AG08396 (cell line): ENCODE data around the gene KAT6B.
"Not testable (repeated sequence)": the region's sequence is repeated elsewhere in the genome, so short reads cannot be mapped to it uniquely, and the experiment has no call there.

Experiments used
- DNase-seq: peaks from one replicate; pipeline ENCODE4 v3.0.0; 2012; ENCODE audit warnings: low spot score, mixed read lengths

KAT6B gene

GRCh38 chr10:74859546-74859945 is 33.1 kb downstream of the KAT6B start:
- DNase-seq, result no peak

GRCh38 chr10:74862625-74863024 is 36.2 kb downstream of the KAT6B start:
- no peak for DNase-seq

GRCh38 chr10:74863551-74863950 is 37.2 kb downstream of the KAT6B start:
- DNase-seq, result no peak

GRCh38 chr10:74867351-74867750 is 41.0 kb downstream of the KAT6B start:
- no peak for DNase-seq

- no peak for DNase-seq
Measured at GRCh38 chr10:74868392-74868977, 42.1 kb downstream of the KAT6B start.

GRCh38 chr10:74869635-74870034 is 43.2 kb downstream of the KAT6B start:
- DNase-seq, result no peak

GRCh38 chr10:74870191-74870590 is 43.8 kb downstream of the KAT6B start:
- DNase-seq, result no peak

GRCh38 chr10:74871595-74872382 is 45.4 kb downstream of the KAT6B start:
- DNase-seq, result no peak

GRCh38 chr10:74873803-74874454 is 47.5 kb downstream of the KAT6B start:
- DNase-seq, result no peak

GRCh38 chr10:74874649-74875048 is 48.2 kb downstream of the KAT6B start:
- DNase-seq, result no peak

- no peak for DNase-seq
Measured at GRCh38 chr10:74875068-74875467, 48.7 kb downstream of the KAT6B start.

- no peak for DNase-seq
Measured at GRCh38 chr10:74875966-74876365, 49.6 kb downstream of the KAT6B start.

- DNase-seq, result not testable (repeated sequence)
Measured at GRCh38 chr10:74877054-74877453, 50.7 kb downstream of the KAT6B start.

- no peak for DNase-seq
Measured at GRCh38 chr10:74877898-74878297, 51.5 kb downstream of the KAT6B start.

GRCh38 chr10:74880041-74880440 is 53.6 kb downstream of the KAT6B start:
- DNase-seq, result no peak

- no peak for DNase-seq
Measured at GRCh38 chr10:74881253-74881884, 55.0 kb downstream of the KAT6B start.

- peak; percentile 17 for DNase-seq
Measured at GRCh38 chr10:74882427-74882826, 56.0 kb downstream of the KAT6B start.

- no peak for DNase-seq
Measured at GRCh38 chr10:74882831-74883230, 56.4 kb downstream of the KAT6B start.

- DNase-seq, result no peak
Measured at GRCh38 chr10:74883428-74883827, 57.0 kb downstream of the KAT6B start.

- DNase-seq, result no peak
Measured at GRCh38 chr10:74887614-74888284, 61.3 kb downstream of the KAT6B start.

GRCh38 chr10:74888962-74889661 is 62.7 kb downstream of the KAT6B start:
- DNase-seq, result no peak

GRCh38 chr10:74889662-74889998 is 63.2 kb downstream of the KAT6B start:
- DNase-seq, result no peak
